ENCODE measurements around the gene TSPEAR. TPM values are rescaled to one million over a fixed set of nuclear protein-coding genes. Genes with fewer than 3 reads are reported as not detected.

The TSPEAR gene
- total RNA-seq, 4 donors from 2014 or later = not detected

- DNase-seq (no peak), ATAC-seq (no peak)
- Histone ChIP-seq H3K4me1 (no peaks in the 10 kb centered on the region), H3K9me3 (no peaks in the 10 kb centered on the region), H3K4me3 (no peak overlapping the region), H3K36me3 (no peaks in the 10 kb centered on the region), H3K27ac (no peak overlapping the region), H3K27me3 (peaks cover 13 to 15% (median 14%) of the 10 kb centered on the region in 3 donors)
- intact Hi-C loops (cut with DNase I; ENCODE audit: low total_unique reads) = no loop called here
- TF ChIP-seq, protein P1, sequence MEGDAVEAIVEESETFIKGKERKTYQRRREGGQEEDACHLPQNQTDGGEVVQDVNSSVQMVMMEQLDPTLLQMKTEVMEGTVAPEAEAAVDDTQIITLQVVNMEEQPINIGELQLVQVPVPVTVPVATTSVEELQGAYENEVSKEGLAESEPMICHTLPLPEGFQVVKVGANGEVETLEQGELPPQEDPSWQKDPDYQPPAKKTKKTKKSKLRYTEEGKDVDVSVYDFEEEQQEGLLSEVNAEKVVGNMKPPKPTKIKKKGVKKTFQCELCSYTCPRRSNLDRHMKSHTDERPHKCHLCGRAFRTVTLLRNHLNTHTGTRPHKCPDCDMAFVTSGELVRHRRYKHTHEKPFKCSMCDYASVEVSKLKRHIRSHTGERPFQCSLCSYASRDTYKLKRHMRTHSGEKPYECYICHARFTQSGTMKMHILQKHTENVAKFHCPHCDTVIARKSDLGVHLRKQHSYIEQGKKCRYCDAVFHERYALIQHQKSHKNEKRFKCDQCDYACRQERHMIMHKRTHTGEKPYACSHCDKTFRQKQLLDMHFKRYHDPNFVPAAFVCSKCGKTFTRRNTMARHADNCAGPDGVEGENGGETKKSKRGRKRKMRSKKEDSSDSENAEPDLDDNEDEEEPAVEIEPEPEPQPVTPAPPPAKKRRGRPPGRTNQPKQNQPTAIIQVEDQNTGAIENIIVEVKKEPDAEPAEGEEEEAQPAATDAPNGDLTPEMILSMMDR (IDR thresholded peaks at IDR 0.05 in 4 of 5, conservative IDR thresholded peaks at IDR 0.05 in 1 of 5) = no peak
- TF ChIP-seq POLR2A (IDR thresholded peaks at IDR 0.05) = no peak
- in situ Hi-C loops (cut with MboI; ENCODE audit: low sequenced_read_pairs in 4 of 4) = no loop called here
These were observed 217.0 kb downstream of the TSPEAR start for GRCh38 chr21:44494418-44494817.

DNA sequence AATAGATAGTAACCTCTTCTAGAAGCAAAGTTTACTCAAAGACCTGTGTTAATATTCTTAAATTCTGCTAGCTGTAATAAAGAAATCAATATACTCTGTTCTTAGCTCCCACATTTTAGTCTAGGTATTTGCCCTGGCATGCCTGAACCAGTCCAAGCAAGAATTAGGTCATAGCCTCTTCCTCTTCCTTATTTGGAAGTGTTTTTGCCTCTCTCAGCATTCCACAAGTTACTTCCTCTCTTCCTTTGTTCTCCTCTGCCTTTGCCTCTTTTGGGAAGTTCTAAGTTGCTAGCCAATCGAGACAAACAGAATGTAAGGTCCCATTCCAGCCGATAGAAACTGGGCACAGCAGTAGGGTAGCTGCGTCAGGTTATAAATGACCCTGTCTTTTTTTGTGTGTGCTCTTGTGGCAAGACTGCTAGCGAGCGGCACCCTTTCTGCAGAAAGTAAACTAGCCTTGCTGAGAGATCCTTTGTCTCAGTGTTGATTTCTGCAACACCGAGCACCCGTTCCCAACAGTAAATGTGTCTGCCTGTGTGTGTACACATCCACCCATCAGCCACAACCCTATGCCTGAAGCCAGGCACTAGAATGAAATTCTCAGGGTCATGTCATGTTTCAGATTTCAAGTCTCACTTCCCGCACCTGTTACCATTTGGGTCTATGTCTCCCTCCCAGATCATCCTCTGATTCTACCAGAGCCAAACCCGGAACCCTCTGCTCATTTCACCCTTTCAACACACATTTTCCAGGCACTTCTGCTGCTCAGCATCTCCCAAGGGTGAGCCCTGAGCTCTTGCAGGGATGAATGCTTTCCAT, 218.6 kb downstream of the TSPEAR start:
- TF ChIP-seq, protein P1 (IDR thresholded peaks at IDR 0.05 in 4 of 5, conservative IDR thresholded peaks at IDR 0.05 in 1 of 5) = no peak
- no peak for TF ChIP-seq POLR2A (IDR thresholded peaks at IDR 0.05)
- intact Hi-C loops (cut with DNase I; ENCODE audit: low total_unique reads) = no loop called here
- ATAC-seq = no peak

DNA sequence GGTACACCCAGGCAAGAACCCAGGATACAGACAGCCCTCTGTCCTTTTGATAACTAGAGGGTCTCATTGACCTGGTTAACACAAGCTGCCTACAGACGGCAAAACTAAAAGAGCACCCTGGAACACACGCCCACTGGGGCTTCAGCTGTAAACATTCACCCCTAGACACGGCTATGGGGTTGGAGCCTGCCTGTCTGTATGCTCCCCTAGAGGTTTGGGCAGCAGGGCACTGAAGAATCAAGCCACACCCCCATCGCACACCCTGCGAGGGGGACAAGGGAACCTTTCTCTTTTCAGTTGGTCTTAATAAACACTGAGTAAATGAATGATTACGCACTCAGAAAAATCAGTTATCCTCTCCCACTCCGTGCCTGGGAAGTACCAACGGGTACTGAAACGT, 220.6 kb downstream of the TSPEAR start:
- Histone ChIP-seq H3K27ac (no peak overlapping the region), H3K36me3 (no peaks in the 10 kb centered on the region), H3K9me3 (no peaks in the 10 kb centered on the region), H3K4me1 (no peaks in the 10 kb centered on the region), H3K27me3 (peaks cover 0 to 11% (median 8%) of the 10 kb centered on the region in 3 donors), H3K4me3 (no peak overlapping the region)
- DNase-seq (no peak), ATAC-seq (no peak)
- TF ChIP-seq, protein P1 (IDR thresholded peaks at IDR 0.05 in 4 of 5, conservative IDR thresholded peaks at IDR 0.05 in 1 of 5) = no peak
- TF ChIP-seq POLR2A (IDR thresholded peaks at IDR 0.05) = no peak
- in situ Hi-C loops (cut with MboI; ENCODE audit: low sequenced_read_pairs in 4 of 4) = no loop called here
- intact Hi-C loops (cut with DNase I; ENCODE audit: low total_unique reads) = no loop called here

More for the DNA sequence above, 218.6 kb downstream of the TSPEAR start:
- Histone ChIP-seq H3K4me3 (no peak overlapping the region), H3K4me1 (no peaks in the 10 kb centered on the region), H3K36me3 (no peaks in the 10 kb centered on the region), H3K27ac (no peak overlapping the region), H3K27me3 (peaks cover 7 to 15% (median 12%) of the 10 kb centered on the region in 3 donors), H3K9me3 (no peaks in the 10 kb centered on the region)
- in situ Hi-C loops (cut with MboI; ENCODE audit: low sequenced_read_pairs in 4 of 4) = no loop called here
- DNase-seq = no peak

DNA sequence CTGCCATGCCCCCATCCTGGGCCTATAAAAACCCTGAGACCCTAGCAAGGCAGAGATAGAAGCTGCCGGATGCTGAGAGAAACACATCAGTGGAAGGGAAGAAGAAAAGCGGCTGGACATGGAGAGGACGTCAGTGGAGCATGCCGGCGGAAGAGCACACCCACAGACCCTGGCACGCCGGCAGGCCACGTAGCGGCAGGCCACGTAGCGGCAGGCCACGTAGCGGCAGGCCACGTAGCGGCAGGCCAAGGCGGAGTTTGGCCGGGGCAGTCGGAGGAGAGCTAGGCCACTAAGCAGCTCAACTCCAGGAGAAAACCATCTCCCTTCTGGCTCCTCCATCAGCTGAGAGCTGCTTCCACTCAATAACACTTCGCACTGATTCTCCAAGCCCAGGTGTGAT, 221.0 kb downstream of the TSPEAR start:
- intact Hi-C loops (cut with DNase I; ENCODE audit: low total_unique reads) = no loop called here
- in situ Hi-C loops (cut with MboI; ENCODE audit: low sequenced_read_pairs in 4 of 4) = no loop called here
- H3K27ac ChIP-seq = no peak overlapping the region

More for the DNA sequence above, 221.0 kb downstream of the TSPEAR start:
- peaks cover 0 to 9% (median 7%) of the 10 kb centered on the region in 3 donors for H3K27me3 ChIP-seq
- TF ChIP-seq, protein P1 (IDR thresholded peaks at IDR 0.05 in 4 of 5, conservative IDR thresholded peaks at IDR 0.05 in 1 of 5) = no peak
- no peak for TF ChIP-seq POLR2A (IDR thresholded peaks at IDR 0.05)
- ATAC-seq (no peak), DNase-seq (no peak)
- no peaks in the 10 kb centered on the region for H3K36me3 ChIP-seq
- no peaks in the 10 kb centered on the region for H3K9me3 ChIP-seq
- no peaks in the 10 kb centered on the region for H3K4me1 ChIP-seq
- no peak overlapping the region for H3K4me3 ChIP-seq

Measured in gastrocnemius medialis (tissue), 4 donors.